H1 (cell line): ENCODE measurements around the gene SPAG4. TPM values are rescaled to one million over a fixed set of nuclear protein-coding genes. Genes with fewer than 3 reads are reported as not detected.

Experiments
- CTBP2 ChIP-seq: IDR thresholded peaks from 2 replicates; pipeline ENCODE4 v1.7.0; 2011; ENCODE audit warnings: borderline replicate concordance, mild to moderate bottlenecking, moderate library complexity, mixed read lengths, low read length; ENCODE audit not compliant: insufficient read depth, insufficient read length
- FOSL1 ChIP-seq: IDR thresholded peaks from 2 replicates; pipeline ENCODE4 v1.6.1; 2011; ENCODE audit warnings: mild to moderate bottlenecking, low read depth, low read length, moderate library complexity; ENCODE audit not compliant: insufficient read depth
- HDAC6 ChIP-seq: IDR thresholded peaks from one replicate; pipeline ENCODE4 v1.7.1; 2012; ENCODE audit warnings: low read depth, mild to moderate bottlenecking, inconsistent platforms, low read length, moderate library complexity
- KDM5A ChIP-seq: fragments of 200-600 bp; IDR thresholded peaks from 2 replicates; pipeline ENCODE4 v1.7.1; 2012; ENCODE audit warnings: mild to moderate bottlenecking, low read length, inconsistent platforms, mixed read lengths
- NRF1 ChIP-seq: IDR thresholded peaks from 2 replicates; pipeline ENCODE4 v1.6.1; 2011; ENCODE audit warnings: mild to moderate bottlenecking, low read depth, low read length, improper control_type of control experiment
- RBBP5 ChIP-seq: IDR thresholded peaks from 2 replicates; pipeline ENCODE4 v1.7.1; 2012; ENCODE audit warnings: low read depth, mild to moderate bottlenecking, inconsistent platforms, low read length, moderate library complexity, borderline replicate concordance
- SP4 ChIP-seq: IDR thresholded peaks from 2 replicates; pipeline ENCODE4 v1.6.1; 2012; ENCODE audit warnings: low read length, inconsistent platforms
- polyA plus RNA-seq, 7 experiments: library from polyadenylated mRNA; depleted of rRNA in 3 of 7; stranded (reverse) in 5 of 7; unstranded in 2 of 7; fragments of >200 nt in 5 of 7; fragments of 200-250 nt in 2 of 7; gene quantifications; 1 replicate in 5 of 7; 2 replicates in 1 of 7; 4 replicates in 1 of 7; pipeline versions ENCODE4 v1.2.1 to v1.2.3, GENCODE V29; 2011 to 2013; ENCODE audit warnings: missing spikeins in 2 of 7, mixed read lengths in 2 of 7
- total RNA-seq: library from RNA; stranded (reverse); fragmentation: NEBNext Ultra II Directional; extraction: Animal tissue kit (Norgen Biotek cat#: 25700); gene quantifications from 2 replicates; pipeline ENCODE4 v1.2.1, GENCODE V29; 2021
- TF ChIP-seq, protein P1 (sequence below): IDR thresholded peaks from 2 replicates; pipeline ENCODE4 v1.6.1; 2011; ENCODE audit warnings: low read depth, mild to moderate bottlenecking, low read length; ENCODE audit not compliant: insufficient read depth
- TF ChIP-seq, protein P2 (sequence below): fragments of 300-600 bp; sonication (generic); IDR thresholded peaks from 2 replicates; pipeline ENCODE4 v1.7.1; 2012; ENCODE audit warnings: low read length, moderate library complexity, mild to moderate bottlenecking, inconsistent platforms; ENCODE audit not compliant: insufficient replicate concordance

SPAG4 gene
- total and polyA plus RNA-seq, 2 of the 8 experiments (the other 6 are each of a cell fraction or from before 2014, with no cell fraction given) = 2.4 to 6.0 TPM

DNA sequence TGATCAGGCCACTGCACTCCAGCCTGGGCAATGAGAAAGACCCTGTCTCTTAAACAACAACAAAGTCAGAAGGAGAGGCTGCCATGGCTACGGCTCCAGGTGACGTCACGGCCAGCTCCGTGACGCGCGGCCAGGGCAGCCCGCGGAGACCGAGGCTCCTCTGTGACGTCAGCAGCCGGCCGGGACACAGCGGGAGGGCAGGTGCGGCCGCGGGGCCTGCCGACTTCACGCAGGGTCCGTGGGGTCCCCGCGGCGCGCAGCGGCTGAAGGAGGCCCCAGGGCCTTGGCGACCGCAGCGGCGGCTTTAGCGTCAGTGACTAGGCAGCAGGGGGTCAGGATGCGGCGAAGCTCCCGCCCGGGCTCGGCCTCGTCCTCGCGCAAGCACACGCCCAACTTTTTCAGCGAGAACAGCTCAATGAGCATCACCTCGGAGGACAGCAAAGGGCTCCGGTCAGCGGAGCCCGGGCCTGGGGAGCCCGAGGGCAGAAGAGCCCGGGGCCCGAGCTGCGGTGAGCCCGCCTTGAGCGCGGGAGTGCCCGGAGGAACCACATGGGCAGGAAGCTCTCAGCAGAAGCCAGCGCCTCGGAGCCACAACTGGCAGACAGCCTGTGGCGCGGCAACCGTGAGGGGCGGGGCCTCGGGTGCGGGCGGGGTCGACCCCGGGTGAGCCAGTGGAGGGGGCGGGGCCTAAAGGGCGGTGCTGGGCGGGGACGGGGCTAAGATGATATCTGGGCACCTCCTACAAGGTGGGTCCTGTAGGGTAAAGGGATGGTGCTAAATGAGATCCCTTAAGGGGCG is at the start of gene SPAG4 (continued):
- TF ChIP-seq, protein P1, sequence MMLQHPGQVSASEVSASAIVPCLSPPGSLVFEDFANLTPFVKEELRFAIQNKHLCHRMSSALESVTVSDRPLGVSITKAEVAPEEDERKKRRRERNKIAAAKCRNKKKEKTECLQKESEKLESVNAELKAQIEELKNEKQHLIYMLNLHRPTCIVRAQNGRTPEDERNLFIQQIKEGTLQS = no peak
- TF ChIP-seq KDM5A (no peak), FOSL1 (no peak), NRF1 (no peak), HDAC6 (no peak), RBBP5 (peak; percentile 98; the same call in 1 of the 2 replicates), CTBP2 (peak; percentile 48), SP4 (no peak; the same call in 1 of the 2 replicates)
- TF ChIP-seq, protein P2, sequence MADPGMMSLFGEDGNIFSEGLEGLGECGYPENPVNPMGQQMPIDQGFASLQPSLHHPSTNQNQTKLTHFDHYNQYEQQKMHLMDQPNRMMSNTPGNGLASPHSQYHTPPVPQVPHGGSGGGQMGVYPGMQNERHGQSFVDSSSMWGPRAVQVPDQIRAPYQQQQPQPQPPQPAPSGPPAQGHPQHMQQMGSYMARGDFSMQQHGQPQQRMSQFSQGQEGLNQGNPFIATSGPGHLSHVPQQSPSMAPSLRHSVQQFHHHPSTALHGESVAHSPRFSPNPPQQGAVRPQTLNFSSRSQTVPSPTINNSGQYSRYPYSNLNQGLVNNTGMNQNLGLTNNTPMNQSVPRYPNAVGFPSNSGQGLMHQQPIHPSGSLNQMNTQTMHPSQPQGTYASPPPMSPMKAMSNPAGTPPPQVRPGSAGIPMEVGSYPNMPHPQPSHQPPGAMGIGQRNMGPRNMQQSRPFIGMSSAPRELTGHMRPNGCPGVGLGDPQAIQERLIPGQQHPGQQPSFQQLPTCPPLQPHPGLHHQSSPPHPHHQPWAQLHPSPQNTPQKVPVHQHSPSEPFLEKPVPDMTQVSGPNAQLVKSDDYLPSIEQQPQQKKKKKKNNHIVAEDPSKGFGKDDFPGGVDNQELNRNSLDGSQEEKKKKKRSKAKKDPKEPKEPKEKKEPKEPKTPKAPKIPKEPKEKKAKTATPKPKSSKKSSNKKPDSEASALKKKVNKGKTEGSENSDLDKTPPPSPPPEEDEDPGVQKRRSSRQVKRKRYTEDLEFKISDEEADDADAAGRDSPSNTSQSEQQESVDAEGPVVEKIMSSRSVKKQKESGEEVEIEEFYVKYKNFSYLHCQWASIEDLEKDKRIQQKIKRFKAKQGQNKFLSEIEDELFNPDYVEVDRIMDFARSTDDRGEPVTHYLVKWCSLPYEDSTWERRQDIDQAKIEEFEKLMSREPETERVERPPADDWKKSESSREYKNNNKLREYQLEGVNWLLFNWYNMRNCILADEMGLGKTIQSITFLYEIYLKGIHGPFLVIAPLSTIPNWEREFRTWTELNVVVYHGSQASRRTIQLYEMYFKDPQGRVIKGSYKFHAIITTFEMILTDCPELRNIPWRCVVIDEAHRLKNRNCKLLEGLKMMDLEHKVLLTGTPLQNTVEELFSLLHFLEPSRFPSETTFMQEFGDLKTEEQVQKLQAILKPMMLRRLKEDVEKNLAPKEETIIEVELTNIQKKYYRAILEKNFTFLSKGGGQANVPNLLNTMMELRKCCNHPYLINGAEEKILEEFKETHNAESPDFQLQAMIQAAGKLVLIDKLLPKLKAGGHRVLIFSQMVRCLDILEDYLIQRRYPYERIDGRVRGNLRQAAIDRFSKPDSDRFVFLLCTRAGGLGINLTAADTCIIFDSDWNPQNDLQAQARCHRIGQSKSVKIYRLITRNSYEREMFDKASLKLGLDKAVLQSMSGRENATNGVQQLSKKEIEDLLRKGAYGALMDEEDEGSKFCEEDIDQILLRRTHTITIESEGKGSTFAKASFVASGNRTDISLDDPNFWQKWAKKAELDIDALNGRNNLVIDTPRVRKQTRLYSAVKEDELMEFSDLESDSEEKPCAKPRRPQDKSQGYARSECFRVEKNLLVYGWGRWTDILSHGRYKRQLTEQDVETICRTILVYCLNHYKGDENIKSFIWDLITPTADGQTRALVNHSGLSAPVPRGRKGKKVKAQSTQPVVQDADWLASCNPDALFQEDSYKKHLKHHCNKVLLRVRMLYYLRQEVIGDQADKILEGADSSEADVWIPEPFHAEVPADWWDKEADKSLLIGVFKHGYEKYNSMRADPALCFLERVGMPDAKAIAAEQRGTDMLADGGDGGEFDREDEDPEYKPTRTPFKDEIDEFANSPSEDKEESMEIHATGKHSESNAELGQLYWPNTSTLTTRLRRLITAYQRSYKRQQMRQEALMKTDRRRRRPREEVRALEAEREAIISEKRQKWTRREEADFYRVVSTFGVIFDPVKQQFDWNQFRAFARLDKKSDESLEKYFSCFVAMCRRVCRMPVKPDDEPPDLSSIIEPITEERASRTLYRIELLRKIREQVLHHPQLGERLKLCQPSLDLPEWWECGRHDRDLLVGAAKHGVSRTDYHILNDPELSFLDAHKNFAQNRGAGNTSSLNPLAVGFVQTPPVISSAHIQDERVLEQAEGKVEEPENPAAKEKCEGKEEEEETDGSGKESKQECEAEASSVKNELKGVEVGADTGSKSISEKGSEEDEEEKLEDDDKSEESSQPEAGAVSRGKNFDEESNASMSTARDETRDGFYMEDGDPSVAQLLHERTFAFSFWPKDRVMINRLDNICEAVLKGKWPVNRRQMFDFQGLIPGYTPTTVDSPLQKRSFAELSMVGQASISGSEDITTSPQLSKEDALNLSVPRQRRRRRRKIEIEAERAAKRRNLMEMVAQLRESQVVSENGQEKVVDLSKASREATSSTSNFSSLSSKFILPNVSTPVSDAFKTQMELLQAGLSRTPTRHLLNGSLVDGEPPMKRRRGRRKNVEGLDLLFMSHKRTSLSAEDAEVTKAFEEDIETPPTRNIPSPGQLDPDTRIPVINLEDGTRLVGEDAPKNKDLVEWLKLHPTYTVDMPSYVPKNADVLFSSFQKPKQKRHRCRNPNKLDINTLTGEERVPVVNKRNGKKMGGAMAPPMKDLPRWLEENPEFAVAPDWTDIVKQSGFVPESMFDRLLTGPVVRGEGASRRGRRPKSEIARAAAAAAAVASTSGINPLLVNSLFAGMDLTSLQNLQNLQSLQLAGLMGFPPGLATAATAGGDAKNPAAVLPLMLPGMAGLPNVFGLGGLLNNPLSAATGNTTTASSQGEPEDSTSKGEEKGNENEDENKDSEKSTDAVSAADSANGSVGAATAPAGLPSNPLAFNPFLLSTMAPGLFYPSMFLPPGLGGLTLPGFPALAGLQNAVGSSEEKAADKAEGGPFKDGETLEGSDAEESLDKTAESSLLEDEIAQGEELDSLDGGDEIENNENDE = no peak
